Sciatic nerve (tissue), 2 donors: ENCODE data around the gene ATG9A. TPM values are rescaled to one million over a fixed set of nuclear protein-coding genes. Genes with fewer than 3 reads are reported as not detected.
A peak's percentile ranks its signal among the peaks of the same experiment; 100 is the strongest.

ENCODE experiments used
- ATAC-seq: fragments of 200-7000 bp; cut with Tn5 transposase; one replicate; pipeline ENCODE4 v1.9.1; 2020; ENCODE audit warnings: mild to moderate bottlenecking, moderate library complexity
- DNase-seq: peaks from one replicate; pipeline ENCODE4 v3.0.0-alpha.2; 2020; ENCODE audit warnings: low spot score
- intact Hi-C: fragments of 100-400 bp; cut with DNase I; formaldehyde crosslinking; loops from one replicate; pipeline ENCODE4 v1.14.2; 2022
- total RNA-seq: library from RNA; stranded (reverse); fragmentation: NEBNext Ultra II Directional; extraction: Animal tissue kit (Norgen Biotek cat#: 25700); gene quantifications from one replicate; pipeline ENCODE4 v1.2.1, GENCODE V29; 2021
- donor health status: DM: no; HTN: no; CAD: no.
- donor health status: DM: no; HTN: no; CAD: no.

ATG9A gene
- total RNA-seq, 1 donor from 2014 or later, result 39.9 TPM

- ATAC-seq (no peak), DNase-seq (no peak)
- intact Hi-C loops, result no loop called here
These were observed 56.9 kb downstream of the ATG9A start for GRCh38 chr2:219172231-219173154.

GRCh38 chr2:219171231-219171651 lies 58.2 kb downstream of the ATG9A start:
- peak; percentile 74 for DNase-seq

GRCh38 chr2:219169930-219170654 lies 59.3 kb downstream of the ATG9A start, which contains the start of gene SLC23A3:
Gene SLC23A3, minus strand, starts transcription at chr2:219170029. Its CDS starts 45 bp downstream, at chr2:219169984.
- ATAC-seq (no peak), DNase-seq (no peak)
- intact Hi-C loops, result no loop called here

More at GRCh38 chr2:219171231-219171651, 58.2 kb downstream of the ATG9A start:
- ATAC-seq, result peak; percentile 95
- intact Hi-C loops, result no loop called here

Other genes starting within 250 kb of the ATG9A start
- gene FEV, start 244.5 kb downstream of the ATG9A start, total RNA-seq, result not detected
- not detected for gene CRYBA2, start 236.2 kb downstream of the ATG9A start, total RNA-seq
- 0.18 TPM for gene CFAP65, start 188.1 kb downstream of the ATG9A start, total RNA-seq
- 0.22 TPM for gene IHH, start 168.7 kb downstream of the ATG9A start, total RNA-seq
- gene NHEJ1, start 68.8 kb downstream of the ATG9A start, total RNA-seq, result 15.0 TPM
- gene SLC23A3, start 59.6 kb downstream of the ATG9A start, total RNA-seq, result 3.3 TPM
- gene CNPPD1, start 52.7 kb downstream of the ATG9A start, total RNA-seq, result 55.8 TPM
- gene RETREG2, start 51.4 kb downstream of the ATG9A start, total RNA-seq, result 75.7 TPM
- 40.8 TPM for gene ZFAND2B, start 22.9 kb downstream of the ATG9A start, total RNA-seq
- gene ABCB6, start 10.7 kb downstream of the ATG9A start, total RNA-seq, result 32.6 TPM
- gene ANKZF1, start 170 bp upstream of the ATG9A start, total RNA-seq, result 46.9 TPM
- gene GLB1L, start 15.8 kb upstream of the ATG9A start, total RNA-seq, result 4.2 TPM
- 16.5 TPM for gene STK16, start 15.8 kb upstream of the ATG9A start, total RNA-seq
- gene TUBA4B, start 23.6 kb upstream of the ATG9A start, total RNA-seq, result not detected
- gene TUBA4A, start 24.3 kb upstream of the ATG9A start, total RNA-seq, result 12.5 TPM
- gene DNAJB2, start 49.7 kb upstream of the ATG9A start, total RNA-seq, result 120 TPM
- 0.58 TPM for gene PTPRN, start 79.8 kb upstream of the ATG9A start, total RNA-seq
- not detected for gene RESP18, start 103.1 kb upstream of the ATG9A start, total RNA-seq
- 41.8 TPM for gene DNPEP, start 158.3 kb upstream of the ATG9A start, total RNA-seq
- gene DES, start 188.7 kb upstream of the ATG9A start, total RNA-seq, result 1.4 TPM
- gene SPEG, start 205.2 kb upstream of the ATG9A start, total RNA-seq, result 7.2 TPM